HCT116 (cell line): Measurements from ENCODE around the gene CHP2. TPM values are rescaled to one million over a fixed set of nuclear protein-coding genes. Genes with fewer than 3 reads are reported as not detected.

Experiments used
- ATAC-seq: fragments of 200-7000 bp; cut with Tn5 transposase; 2 replicates; pipeline ENCODE4 v1.9.1; 2020; ENCODE audit warnings: mild to moderate bottlenecking, moderate library complexity
- BruUV-seq: library from RNA; stranded (reverse); fragments of 400-500 nt; replicated peaks from 2 replicates; lab custom pipeline; 2021; lab: Mats Ljungman, UMichigan
- CTCF ChIA-PET: fragments of 300-600 bp; sonication (Branson Sonifier 250); formaldehyde crosslinking; loops from one replicate; lab custom pipeline; 2021; ENCODE audit warnings: antibody characterized with exemption; lab: Charles Lee
- POLR2A ChIA-PET: fragments of 300-600, 350-600 bp; sonication (Branson Sonifier 250); formaldehyde crosslinking; loops from one replicate; lab custom pipeline; 2021; ENCODE audit warnings: antibody characterized with exemption; lab: Charles Lee
- RAD21 ChIA-PET, 2 experiments: fragments of 300-600 bp; sonication (Branson Sonifier 250); formaldehyde crosslinking; loops; one replicate each; lab custom pipeline; 2023; ENCODE audit warnings: low total read pairs in 2 of 2; ENCODE audit not compliant: uncharacterized antibody in 2 of 2, unreplicated experiment in 2 of 2, low non-redundant PET in 1 of 2; lab: Charles Lee
- DNase-seq: peaks from one replicate; pipeline ENCODE4 v3.0.0-alpha.2; 2010; ENCODE audit warnings: low read depth, low spot score
- H2AFZ ChIP-seq: fragments of 200-600 bp; shearing (Covaris generic), sonication (generic); 2 replicates; pipeline ENCODE4 v1.6.1; 2017; ENCODE audit warnings: low read depth, mixed run types, mixed read lengths, antibody characterized with exemption, low read length; ENCODE audit not compliant: poor library complexity, severe bottlenecking
- H3K27ac ChIP-seq: 2 replicates; pipeline ENCODE4 v1.5.1; 2012; ENCODE audit warnings: low read depth, low read length
- H3K27me3 ChIP-seq: fragments of 200-600 bp; sonication (generic); 2 replicates; pipeline ENCODE4 v1.6.1; 2016; ENCODE audit warnings: mixed run types, low read length, mixed read lengths; ENCODE audit not compliant: insufficient read depth
- H3K36me3 ChIP-seq, 2 experiments: fragments of 200-500 bp in 1 of 2; fragments of 200-600 bp in 1 of 2; sonication (Bioruptor generic) in 1 of 2; sonication (generic) in 1 of 2; 2 replicates each; pipeline versions ENCODE4 v1.5.1 to v1.6.1; 2014 to 2016; ENCODE audit warnings: low read length in 2 of 2, inconsistent platforms in 1 of 2, mixed read lengths in 1 of 2, mixed run types in 1 of 2; ENCODE audit not compliant: insufficient read depth in 2 of 2, control insufficient read depth in 1 of 2
- H3K4me1 ChIP-seq, 2 experiments: fragments of 200-600 bp in 1 of 2; sonication (generic) in 1 of 2; 2 replicates each; pipeline versions ENCODE4 v1.5.1 to v1.6.1; 2012 to 2017; ENCODE audit warnings: low read length in 2 of 2, inconsistent platforms in 1 of 2, mild to moderate bottlenecking in 1 of 2, mixed read lengths in 1 of 2, mixed run types in 1 of 2, moderate library complexity in 1 of 2; ENCODE audit not compliant: insufficient read depth in 2 of 2, control insufficient read depth in 1 of 2
- H3K4me2 ChIP-seq: fragments of 200-600 bp; sonication (generic); 2 replicates; pipeline ENCODE4 v1.6.1; 2017; ENCODE audit warnings: mixed run types, low read length, mixed read lengths
- H3K4me3 ChIP-seq, 2 experiments: fragments of 200-600 bp in 1 of 2; sonication (generic) in 1 of 2; replicated peaks in 1 of 2; 2 replicates each; pipeline ENCODE4 v1.5.1; 2011 to 2016; ENCODE audit warnings: low read length in 2 of 2, control low read depth in 1 of 2, low read depth in 1 of 2, mild to moderate bottlenecking in 1 of 2, mixed read lengths in 1 of 2, mixed run types in 1 of 2
- H3K79me2 ChIP-seq: fragments of 200-600 bp; sonication (generic); 2 replicates; pipeline ENCODE4 v1.6.1; 2017; ENCODE audit warnings: mild to moderate bottlenecking, mixed run types, low read length, moderate library complexity, mixed read lengths; ENCODE audit not compliant: insufficient read depth
- H3K9ac ChIP-seq: fragments of 200-600 bp; sonication (generic); 2 replicates; pipeline ENCODE4 v1.6.1; 2016; ENCODE audit warnings: low read length, mixed read lengths
- H3K9me2 ChIP-seq: fragments of 200-600 bp; sonication (generic), shearing (Covaris generic); 2 replicates; pipeline ENCODE4 v1.6.1; 2017; ENCODE audit warnings: mixed run types, mild to moderate bottlenecking, moderate library complexity; ENCODE audit not compliant: insufficient read depth
- H3K9me3 ChIP-seq, 2 experiments: fragments of 200-500 bp in 1 of 2; fragments of 200-600 bp in 1 of 2; sonication (Bioruptor generic) in 1 of 2; sonication (generic) in 1 of 2; 2 replicates each; pipeline ENCODE4 v1.6.1; 2014 to 2017; ENCODE audit warnings: low read length in 2 of 2, mixed read lengths in 2 of 2, inconsistent platforms in 1 of 2, low read depth in 1 of 2, mild to moderate bottlenecking in 1 of 2, mixed run types in 1 of 2, moderate library complexity in 1 of 2; ENCODE audit not compliant: control insufficient read depth in 1 of 2, insufficient read depth in 1 of 2
- H4K20me1 ChIP-seq: fragments of 200-600 bp; sonication (generic), shearing (Covaris generic); 2 replicates; pipeline ENCODE4 v1.6.1; 2017; ENCODE audit warnings: mixed run types, mild to moderate bottlenecking, moderate library complexity; ENCODE audit not compliant: insufficient read depth
- CBX3 ChIP-seq: IDR thresholded peaks from 2 replicates; pipeline ENCODE4 v1.6.1; 2012; ENCODE audit warnings: low read depth
- ELF1 ChIP-seq: IDR thresholded peaks from 2 replicates; pipeline ENCODE4 v1.6.1; 2012; ENCODE audit warnings: low read depth, borderline replicate concordance
- EZH2 ChIP-seq: fragments of 200-600 bp; sonication (generic); IDR thresholded peaks from 2 replicates; pipeline ENCODE4 v1.6.1; 2017; ENCODE audit warnings: antibody characterized with exemption, mixed run types
- FOSL1 ChIP-seq: IDR thresholded peaks from 2 replicates; pipeline ENCODE4 v1.6.1; 2012; ENCODE audit warnings: low read depth
- JUND ChIP-seq: IDR thresholded peaks from 2 replicates; pipeline ENCODE4 v1.6.1; 2012
- POLR2AphosphoS5 ChIP-seq: IDR thresholded peaks from 2 replicates; pipeline ENCODE4 v1.6.1; 2011; ENCODE audit warnings: mild to moderate bottlenecking, low read depth, low read length, moderate library complexity
- SIN3A ChIP-seq: IDR thresholded peaks from 2 replicates; pipeline ENCODE4 v1.6.1; 2012; ENCODE audit warnings: low read depth
- ZFX ChIP-seq: fragments of 450-650 bp; IDR thresholded peaks from 2 replicates; pipeline ENCODE4 v1.6.1; 2017
- intact Hi-C: fragments of 100-400 bp; cut with micrococcal nuclease; formaldehyde crosslinking; loops from 2 replicates; pipeline ENCODE4 v1.10.0; 2022
- total RNA-seq: library from RNA; stranded (reverse); gene quantifications from one replicate; pipeline ENCODE4 v1.2.1, GENCODE V29; 2021; ENCODE audit not compliant: unreplicated experiment
- TF ChIP-seq, protein P1 (sequence below): IDR thresholded peaks from 2 replicates; pipeline ENCODE4 v1.6.1; 2012
- TF ChIP-seq, protein P2 (sequence below): IDR thresholded peaks from 2 replicates; pipeline ENCODE4 v1.6.1; 2012; ENCODE audit warnings: low read depth
- TF ChIP-seq, protein P3 (sequence below): IDR thresholded peaks from 2 replicates; pipeline ENCODE4 v1.6.1; 2011; ENCODE audit warnings: mild to moderate bottlenecking, low read length, moderate library complexity; ENCODE audit not compliant: insufficient replicate concordance; ENCODE audit errors: extremely low read depth

CHP2 gene
- total RNA-seq, 1 experiment from 2014 or later: not detected

DNA sequence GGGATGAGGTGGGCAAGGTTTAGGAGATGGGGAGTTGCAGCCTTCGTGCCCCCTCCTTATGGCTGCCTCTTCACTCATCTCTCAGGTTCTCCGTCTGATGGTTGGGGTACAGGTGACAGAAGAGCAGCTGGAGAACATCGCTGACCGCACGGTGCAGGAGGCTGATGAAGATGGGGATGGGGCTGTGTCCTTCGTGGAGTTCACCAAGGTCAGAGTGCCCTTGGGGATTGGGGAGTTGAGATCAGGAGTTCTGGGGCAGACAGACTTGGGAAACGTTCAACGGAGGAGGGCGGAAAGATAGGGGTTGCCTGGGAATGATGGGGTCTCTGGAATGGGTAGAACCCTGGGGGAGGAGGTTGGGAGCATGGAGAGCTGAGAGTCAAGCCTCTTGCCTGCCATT is 2.3 kb downstream of the CHP2 start:
- TF ChIP-seq, protein P1, sequence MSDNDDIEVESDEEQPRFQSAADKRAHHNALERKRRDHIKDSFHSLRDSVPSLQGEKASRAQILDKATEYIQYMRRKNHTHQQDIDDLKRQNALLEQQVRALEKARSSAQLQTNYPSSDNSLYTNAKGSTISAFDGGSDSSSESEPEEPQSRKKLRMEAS: no peak
- TF ChIP-seq EZH2 (no peak), POLR2AphosphoS5 (no peak), ZFX (no peak), ELF1 (no peak), FOSL1 (no peak), SIN3A (no peak), JUND (no peak), CBX3 (no peak)
- TF ChIP-seq, protein P2, sequence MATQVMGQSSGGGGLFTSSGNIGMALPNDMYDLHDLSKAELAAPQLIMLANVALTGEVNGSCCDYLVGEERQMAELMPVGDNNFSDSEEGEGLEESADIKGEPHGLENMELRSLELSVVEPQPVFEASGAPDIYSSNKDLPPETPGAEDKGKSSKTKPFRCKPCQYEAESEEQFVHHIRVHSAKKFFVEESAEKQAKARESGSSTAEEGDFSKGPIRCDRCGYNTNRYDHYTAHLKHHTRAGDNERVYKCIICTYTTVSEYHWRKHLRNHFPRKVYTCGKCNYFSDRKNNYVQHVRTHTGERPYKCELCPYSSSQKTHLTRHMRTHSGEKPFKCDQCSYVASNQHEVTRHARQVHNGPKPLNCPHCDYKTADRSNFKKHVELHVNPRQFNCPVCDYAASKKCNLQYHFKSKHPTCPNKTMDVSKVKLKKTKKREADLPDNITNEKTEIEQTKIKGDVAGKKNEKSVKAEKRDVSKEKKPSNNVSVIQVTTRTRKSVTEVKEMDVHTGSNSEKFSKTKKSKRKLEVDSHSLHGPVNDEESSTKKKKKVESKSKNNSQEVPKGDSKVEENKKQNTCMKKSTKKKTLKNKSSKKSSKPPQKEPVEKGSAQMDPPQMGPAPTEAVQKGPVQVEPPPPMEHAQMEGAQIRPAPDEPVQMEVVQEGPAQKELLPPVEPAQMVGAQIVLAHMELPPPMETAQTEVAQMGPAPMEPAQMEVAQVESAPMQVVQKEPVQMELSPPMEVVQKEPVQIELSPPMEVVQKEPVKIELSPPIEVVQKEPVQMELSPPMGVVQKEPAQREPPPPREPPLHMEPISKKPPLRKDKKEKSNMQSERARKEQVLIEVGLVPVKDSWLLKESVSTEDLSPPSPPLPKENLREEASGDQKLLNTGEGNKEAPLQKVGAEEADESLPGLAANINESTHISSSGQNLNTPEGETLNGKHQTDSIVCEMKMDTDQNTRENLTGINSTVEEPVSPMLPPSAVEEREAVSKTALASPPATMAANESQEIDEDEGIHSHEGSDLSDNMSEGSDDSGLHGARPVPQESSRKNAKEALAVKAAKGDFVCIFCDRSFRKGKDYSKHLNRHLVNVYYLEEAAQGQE: no peak
- TF ChIP-seq, protein P3, sequence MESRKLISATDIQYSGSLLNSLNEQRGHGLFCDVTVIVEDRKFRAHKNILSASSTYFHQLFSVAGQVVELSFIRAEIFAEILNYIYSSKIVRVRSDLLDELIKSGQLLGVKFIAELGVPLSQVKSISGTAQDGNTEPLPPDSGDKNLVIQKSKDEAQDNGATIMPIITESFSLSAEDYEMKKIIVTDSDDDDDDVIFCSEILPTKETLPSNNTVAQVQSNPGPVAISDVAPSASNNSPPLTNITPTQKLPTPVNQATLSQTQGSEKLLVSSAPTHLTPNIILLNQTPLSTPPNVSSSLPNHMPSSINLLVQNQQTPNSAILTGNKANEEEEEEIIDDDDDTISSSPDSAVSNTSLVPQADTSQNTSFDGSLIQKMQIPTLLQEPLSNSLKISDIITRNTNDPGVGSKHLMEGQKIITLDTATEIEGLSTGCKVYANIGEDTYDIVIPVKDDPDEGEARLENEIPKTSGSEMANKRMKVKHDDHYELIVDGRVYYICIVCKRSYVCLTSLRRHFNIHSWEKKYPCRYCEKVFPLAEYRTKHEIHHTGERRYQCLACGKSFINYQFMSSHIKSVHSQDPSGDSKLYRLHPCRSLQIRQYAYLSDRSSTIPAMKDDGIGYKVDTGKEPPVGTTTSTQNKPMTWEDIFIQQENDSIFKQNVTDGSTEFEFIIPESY: no peak
- CTCF ChIA-PET: no interaction called here
- no peak overlapping the region for H3K4me2 ChIP-seq
- H3K27ac ChIP-seq: no peak overlapping the region
- H3K4me1 ChIP-seq: no peaks in the 10 kb centered on the region
- POLR2A ChIA-PET: no interaction called here
- no peak overlapping the region for H3K9ac ChIP-seq
- H3K79me2 ChIP-seq: no peaks in the 10 kb centered on the region
- no peaks in the 10 kb centered on the region for H3K36me3 ChIP-seq
- no peaks in the 10 kb centered on the region for H3K9me2 ChIP-seq
- BruUV-seq: no TSS peak
- intact Hi-C loops: no loop called here
- no peaks in the 10 kb centered on the region for H3K9me3 ChIP-seq
- no peak overlapping the region for H3K4me3 ChIP-seq
- DNase-seq (no peak), ATAC-seq (no peak)
- RAD21 ChIA-PET: no interaction called here
- peaks cover 10% of the 10 kb centered on the region; the same call in 1 of the 2 replicates for H3K27me3 ChIP-seq
- H2AFZ ChIP-seq: no peak overlapping the region
- H4K20me1 ChIP-seq: no peaks in the 10 kb centered on the region
